ENCODE results near the gene DNALI1. TPM values are rescaled to one million over a fixed set of nuclear protein-coding genes. Genes with fewer than 3 reads are reported as not detected.
A peak's percentile ranks its signal among the peaks of the same experiment; 100 is the strongest.

Gene DNALI1
- total RNA-seq, 2 donors from 2014 or later, result 2.6 to 6.5 TPM

- H3K9me3 ChIP-seq, result no peaks in the 10 kb centered on the region
- no peaks in the 10 kb centered on the region for H3K27me3 ChIP-seq (replicated peaks; ENCODE audit: insufficient read depth)
- DNase-seq (ENCODE audit: low spot score) (no peak), ATAC-seq (ENCODE audit: insufficient number of reproducible peaks, low FRiP score, low read depth) (no peak)
- H3K36me3 ChIP-seq, result no peaks in the 10 kb centered on the region
- H3K4me3 ChIP-seq, result no peak overlapping the region
- H3K4me1 ChIP-seq (ENCODE audit: control insufficient read depth in 1 of 2, low read depth in 2 of 2), result no peaks in the 10 kb centered on the region
- TF ChIP-seq CTCF (IDR thresholded peaks at IDR 0.05), result no peak
- peak overlapping the region in 1 of 2 donors; percentile 19 for H3K27ac ChIP-seq
These were observed 49.2 kb downstream of the DNALI1 start for GRCh38 chr1:37605806-37606474.

- no peak for TF ChIP-seq CTCF (IDR thresholded peaks at IDR 0.05)
- ATAC-seq (ENCODE audit: insufficient number of reproducible peaks, low FRiP score, low read depth), result no peak
- Histone ChIP-seq H3K36me3 (no peaks in the 10 kb centered on the region), H3K4me1 (ENCODE audit: control insufficient read depth in 1 of 2, low read depth in 2 of 2) (no peaks in the 10 kb centered on the region), H3K27ac (peak overlapping the region in 1 of 2 donors; percentile 19), H3K9me3 (no peaks in the 10 kb centered on the region), H3K27me3 (replicated peaks; ENCODE audit: insufficient read depth) (no peaks in the 10 kb centered on the region), H3K4me3 (no peak overlapping the region)
- DNase-seq (ENCODE audit: low spot score), result no peak
These were observed 49.9 kb downstream of the DNALI1 start for GRCh38 chr1:37606481-37607263.

- H3K9me3 ChIP-seq, result no peaks in the 10 kb centered on the region
- no peaks in the 10 kb centered on the region for H3K36me3 ChIP-seq
- no peak for ATAC-seq (ENCODE audit: insufficient number of reproducible peaks, low FRiP score, low read depth)
- no peak for DNase-seq (ENCODE audit: low spot score)
- no peak overlapping the region for H3K27ac ChIP-seq
- no peaks in the 10 kb centered on the region for H3K27me3 ChIP-seq (replicated peaks; ENCODE audit: insufficient read depth)
- no peak for TF ChIP-seq CTCF (IDR thresholded peaks at IDR 0.05)
- H3K4me1 ChIP-seq (ENCODE audit: control insufficient read depth in 1 of 2, low read depth in 2 of 2), result no peaks in the 10 kb centered on the region
- no peak overlapping the region for H3K4me3 ChIP-seq
These were observed 52.3 kb downstream of the DNALI1 start for GRCh38 chr1:37609002-37609401.

GRCh38 chr1:37609994-37610393 lies 53.3 kb downstream of the DNALI1 start:
- no peak for ATAC-seq (ENCODE audit: insufficient number of reproducible peaks, low FRiP score, low read depth)
- no peaks in the 10 kb centered on the region for H3K9me3 ChIP-seq
- H3K36me3 ChIP-seq, result no peaks in the 10 kb centered on the region
- TF ChIP-seq CTCF (IDR thresholded peaks at IDR 0.05), result no peak
- H3K4me3 ChIP-seq, result no peak overlapping the region
- H3K4me1 ChIP-seq (ENCODE audit: control insufficient read depth in 1 of 2, low read depth in 2 of 2), result no peaks in the 10 kb centered on the region
- H3K27ac ChIP-seq, result no peak overlapping the region
- H3K27me3 ChIP-seq (replicated peaks; ENCODE audit: insufficient read depth), result no peaks in the 10 kb centered on the region
- DNase-seq (ENCODE audit: low spot score), result no peak

- no peak for TF ChIP-seq CTCF (IDR thresholded peaks at IDR 0.05)
- Histone ChIP-seq H3K9me3 (no peaks in the 10 kb centered on the region), H3K36me3 (no peaks in the 10 kb centered on the region), H3K4me3 (no peak overlapping the region), H3K27ac (no peak overlapping the region), H3K4me1 (ENCODE audit: control insufficient read depth in 1 of 2, low read depth in 2 of 2) (no peaks in the 10 kb centered on the region), H3K27me3 (replicated peaks; ENCODE audit: insufficient read depth) (no peaks in the 10 kb centered on the region)
- ATAC-seq (ENCODE audit: insufficient number of reproducible peaks, low FRiP score, low read depth) (no peak), DNase-seq (ENCODE audit: low spot score) (no peak)
These were observed 55.4 kb downstream of the DNALI1 start for GRCh38 chr1:37612186-37612585.

All from thoracic aorta (tissue), 2 donors.